HepG2 (cell line): ENCODE data around the gene TXNRD1. TPM values are rescaled to one million over a fixed set of nuclear protein-coding genes. Genes with fewer than 3 reads are reported as not detected.
A peak's percentile ranks its signal among the peaks of the same experiment; 100 is the strongest.

Experiments
- ATAC-seq: fragments of 200-7000 bp; cut with Tn5 transposase; 3 replicates; pipeline ENCODE4 v1.9.1; 2020; ENCODE audit warnings: mild to moderate bottlenecking, moderate library complexity
- BruUV-seq: library from RNA; stranded (reverse); fragments of 400-500 nt; replicated peaks from 2 replicates; lab custom pipeline; 2021; lab: Mats Ljungman, UMichigan
- CTCF ChIA-PET: fragments of 300-600 bp; formaldehyde crosslinking; extraction: SDS; loops from one replicate; lab custom pipeline; 2021; ENCODE audit warnings: low total read pairs, inconsistent platforms, low intra/inter-chr PET ratio; lab: Yijun Ruan, JAX
- POLR2A ChIA-PET: fragments of 350-600 bp; sonication (Branson Sonifier 250); formaldehyde crosslinking; loops from one replicate; lab custom pipeline; 2020; ENCODE audit warnings: antibody characterized with exemption, inconsistent platforms; lab: Yijun Ruan, JAX
- DNase-seq: peaks from one replicate; pipeline ENCODE4 v3.0.0-alpha.2; 2015; ENCODE audit warnings: low spot score
- FAIRE-seq: peaks from 3 replicates; lab custom pipeline; 2011; peaks lifted over from hg19 to GRCh38; lab: Jason Lieb, UNC
- H2AFZ ChIP-seq: one replicate; pipeline ENCODE4 v1.6.1; 2011; ENCODE audit warnings: low read length, inconsistent platforms
- H3K27ac ChIP-seq: fragments of 300-600 bp; 3 replicates; pipeline ENCODE4 v1.8.0; 2011; ENCODE audit warnings: mixed run types, mild to moderate bottlenecking, mixed read lengths, low read length, inconsistent platforms; ENCODE audit not compliant: insufficient read depth; ENCODE audit errors: extremely low read length
- H3K27me3 ChIP-seq, 2 experiments: fragments of 200-600 bp in 1 of 2; 2 replicates in 1 of 2; 3 replicates in 1 of 2; pipeline versions ENCODE4 v1.6.0 to v1.8.0; 2011; ENCODE audit warnings: low read length in 2 of 2, mild to moderate bottlenecking in 2 of 2, moderate library complexity in 2 of 2, inconsistent platforms in 1 of 2; ENCODE audit not compliant: insufficient read depth in 2 of 2, control insufficient read depth in 1 of 2
- H3K36me3 ChIP-seq, 2 experiments: fragments of 200-600 bp in 1 of 2; replicated peaks in 1 of 2; 2 replicates in 1 of 2; 3 replicates in 1 of 2; pipeline versions ENCODE4 v1.5.1 to v1.8.0; 2011; ENCODE audit warnings: low read length in 2 of 2, inconsistent platforms in 1 of 2; ENCODE audit not compliant: insufficient read depth in 2 of 2, control insufficient read depth in 1 of 2
- H3K4me1 ChIP-seq: 2 replicates; pipeline ENCODE4 v1.5.1; 2012; ENCODE audit warnings: low read length, inconsistent platforms; ENCODE audit not compliant: insufficient read depth
- H3K4me2 ChIP-seq: 2 replicates; pipeline ENCODE4 v1.6.0; 2011; ENCODE audit warnings: low read depth, low read length, inconsistent platforms
- H3K4me3 ChIP-seq, 3 experiments: fragments of 200-600 bp in 1 of 3; sonication (generic), shearing (Covaris generic) in 1 of 3; replicated peaks in 1 of 3; 2 replicates each; pipeline ENCODE4 v1.5.1; 2011 to 2016; ENCODE audit warnings: low read length in 3 of 3, inconsistent platforms in 2 of 3, low read depth in 2 of 3, mild to moderate bottlenecking in 2 of 3, control low read depth in 1 of 3, mixed read lengths in 1 of 3; ENCODE audit not compliant: insufficient read depth in 1 of 3
- H3K79me2 ChIP-seq: one replicate; pipeline ENCODE4 v1.6.1; 2011; ENCODE audit warnings: low read length, inconsistent platforms; ENCODE audit not compliant: insufficient read depth
- H3K9ac ChIP-seq: 2 replicates; pipeline ENCODE4 v1.6.0; 2011; ENCODE audit warnings: mild to moderate bottlenecking, low read depth, low read length, inconsistent platforms; ENCODE audit not compliant: insufficient read depth
- H3K9me3 ChIP-seq: 2 replicates; pipeline ENCODE4 v1.5.1; 2012; ENCODE audit warnings: mild to moderate bottlenecking, low read length
- H4K20me1 ChIP-seq: 2 replicates; pipeline ENCODE4 v1.6.0; 2011; ENCODE audit warnings: inconsistent platforms, mild to moderate bottlenecking, low read length, moderate library complexity; ENCODE audit not compliant: insufficient read depth
- ARID4A ChIP-seq: sonication (generic); formaldehyde crosslinking; IDR thresholded peaks from 2 replicates; pipeline ENCODE4 v1.5.0; 2020; ENCODE audit warnings: mild to moderate bottlenecking, missing genetic modification reagents, borderline replicate concordance
- ASH2L ChIP-seq: fragments of 300-600, 200-600 bp; sonication (generic); IDR thresholded peaks from 2 replicates; pipeline ENCODE4 v1.7.0; 2017; ENCODE audit warnings: low read depth, mild to moderate bottlenecking, moderate library complexity, mixed read lengths, low read length; ENCODE audit not compliant: insufficient read length
- DBP ChIP-seq: sonication (generic); formaldehyde crosslinking; IDR thresholded peaks from 2 replicates; pipeline ENCODE4 v1.4.0; 2020; ENCODE audit warnings: missing genetic modification reagents; ENCODE audit errors: not compliant biosample characterization
- DMAP1 ChIP-seq: IDR thresholded peaks from 2 replicates; pipeline ENCODE4 v1.6.1; 2016
- FOXP1 ChIP-seq, 2 experiments: fragments of 450-650 bp in 1 of 2; IDR thresholded peaks; 2 replicates each; pipeline ENCODE4 v1.6.1; 2017 to 2018; ENCODE audit warnings: antibody characterized with exemption in 1 of 2
- GLMP ChIP-seq: sonication (generic); formaldehyde crosslinking; IDR thresholded peaks from 2 replicates; pipeline ENCODE4 v1.9.0; 2021; ENCODE audit warnings: missing genetic modification reagents, mild to moderate bottlenecking, borderline replicate concordance
- GTF3A ChIP-seq: sonication (generic); formaldehyde crosslinking; conservative IDR thresholded peaks from 2 replicates; pipeline ENCODE4 v1.4.0; 2020; ENCODE audit warnings: mild to moderate bottlenecking, missing genetic modification reagents
- JUND ChIP-seq: sonication (generic); formaldehyde crosslinking; IDR thresholded peaks from 2 replicates; pipeline ENCODE4 v1.8.0; 2022; ENCODE audit warnings: mild to moderate bottlenecking, missing genetic modification reagents
- KDM5A ChIP-seq: fragments of 200-600 bp; sonication (generic); IDR thresholded peaks from 2 replicates; pipeline ENCODE4 v1.7.0; 2018; ENCODE audit warnings: antibody characterized with exemption, mild to moderate bottlenecking, low read length, borderline replicate concordance
- KMT2B ChIP-seq: IDR thresholded peaks from 2 replicates; pipeline ENCODE4 v1.6.1; 2016; ENCODE audit warnings: missing genetic modification reagents, missing compliant biosample characterization
- LCORL ChIP-seq, 2 experiments: fragments of 450-650 bp in 1 of 2; sonication (generic) in 1 of 2; formaldehyde crosslinking in 1 of 2; IDR thresholded peaks; 2 replicates each; pipeline versions ENCODE4 v1.5.0 to v1.6.1; 2017 to 2020; ENCODE audit warnings: antibody characterized with exemption in 1 of 2, missing genetic modification reagents in 1 of 2
- NCOA1 ChIP-seq: sonication (generic); formaldehyde crosslinking; IDR thresholded peaks from 2 replicates; pipeline ENCODE4 v1.9.0; 2021; ENCODE audit warnings: missing genetic modification reagents
- NFYC ChIP-seq: IDR thresholded peaks from 2 replicates; pipeline ENCODE4 v1.6.1; 2016; ENCODE audit warnings: missing genetic modification reagents, missing compliant biosample characterization
- NKX3-1 ChIP-seq: sonication (generic); formaldehyde crosslinking; IDR thresholded peaks from 2 replicates; pipeline ENCODE4 v1.5.0; 2020; ENCODE audit warnings: missing genetic modification reagents
- TCF7 ChIP-seq: sonication (generic); IDR thresholded peaks from 2 replicates; pipeline ENCODE4 v1.6.1; 2016; ENCODE audit warnings: antibody characterized with exemption, low read depth
- U2AF2 ChIP-seq: fragments of 200-400 bp; formaldehyde crosslinking; IDR thresholded peaks from 2 replicates; pipeline ENCODE4 v1.6.1; 2017; ENCODE audit warnings: low read depth, mild to moderate bottlenecking, low read length
- ZFP1 ChIP-seq: IDR thresholded peaks from 2 replicates; pipeline ENCODE4 v1.6.1; 2016
- ZNF329 ChIP-seq: sonication (generic); formaldehyde crosslinking; IDR thresholded peaks from 2 replicates; pipeline ENCODE4 v1.9.0; 2021; ENCODE audit warnings: low read depth, mild to moderate bottlenecking, missing genetic modification reagents
- ZNF550 ChIP-seq: sonication (generic); formaldehyde crosslinking; IDR thresholded peaks from 2 replicates; pipeline ENCODE4 v1.4.0; 2020; ENCODE audit warnings: mild to moderate bottlenecking, missing genetic modification reagents, borderline replicate concordance
- ZZZ3 ChIP-seq: sonication (generic); formaldehyde crosslinking; IDR thresholded peaks from 2 replicates; pipeline ENCODE4 v1.4.0; 2020; ENCODE audit warnings: missing genetic modification reagents, mild to moderate bottlenecking, borderline replicate concordance
- WGBS: methylation state at CpG from one replicate; pipeline ENCODE4 v1.1.6; 2017; ENCODE audit warnings: low lambda C conversion rate; 5-methylcytosine and 5-hydroxymethylcytosine counted together
- in situ Hi-C: cut with HindIII; loops from 2 replicates; pipeline ENCODE4 v1.10.0; 2017; ENCODE audit warnings: low pct_unique_long_range_greater_than_20kb; ENCODE audit not compliant: extremely low pct_ligation_motif_present
- intact Hi-C: fragments of 100-400 bp; cut with micrococcal nuclease; formaldehyde crosslinking; loops from one replicate; pipeline ENCODE4 v1.10.0; 2022; ENCODE audit not compliant: unreplicated experiment
- polyA plus RNA-seq, 8 experiments: library from polyadenylated mRNA; depleted of rRNA in 3 of 8; stranded (reverse) in 7 of 8; unstranded in 1 of 8; fragments of >200 nt; fragmentation: Illumina TruSeq in 4 of 8; extraction: Trizol in 4 of 8; gene quantifications; 2 replicates each; pipeline versions ENCODE4 v1.2.1 to v1.2.3, GENCODE V29; 2011 to 2016; ENCODE audit warnings: low read depth in 4 of 8, missing spikeins in 1 of 8, mixed read lengths in 1 of 8; ENCODE audit not compliant: insufficient read depth in 1 of 8
- total RNA-seq, 5 experiments: library from RNA; depleted of rRNA; stranded (reverse); fragments of >200 nt; fragmentation: Illumina TruSeq; extraction: Trizol; gene quantifications; 2 replicates each; pipeline ENCODE4 v1.2.3, GENCODE V29; 2016; ENCODE audit warnings: low read depth in 1 of 5

Gene TXNRD1
- total and polyA plus RNA-seq, 2 of the 13 experiments (the other 11 are each of a cell fraction or from before 2014, with no cell fraction given), result 54.0 to 190 TPM

- intact Hi-C loops, result no loop called here
- Histone ChIP-seq H3K4me1 (no peaks in the 10 kb centered on the region), H3K27me3 (no peaks in the 10 kb centered on the region), H3K4me3 (no peak overlapping the region), H3K79me2 (no peaks in the 10 kb centered on the region), H3K27ac (no peak overlapping the region), H4K20me1 (no peaks in the 10 kb centered on the region), H3K36me3 (peaks cover 13 to 70% of the 10 kb centered on the region in 2 experiments), H3K9ac (no peak overlapping the region), H3K4me2 (no peak overlapping the region), H2AFZ (no peak overlapping the region), H3K9me3 (no peaks in the 10 kb centered on the region)
- 96% methylated on average over 5 of the region's 5 CpGs for WGBS
- BruUV-seq, result no TSS peak
- CTCF ChIA-PET, result no interaction called here
- DNase-seq (no peak), ATAC-seq (peak; percentile 17; the same call in 2 of the 3 replicates), FAIRE-seq (no peak)
- in situ Hi-C loops, result no loop called here
- TF ChIP-seq GTF3A (no peak), DBP (CRISPR knock-in tag) (no peak), NFYC (no peak), NKX3-1 (CRISPR knock-in tag) (no peak), JUND (CRISPR knock-in tag) (no peak), DMAP1 (CRISPR knock-in tag) (no peak), KDM5A (no peak), GLMP (CRISPR knock-in tag) (no peak), ASH2L (no peak), TCF7 (no peak), ZZZ3 (CRISPR knock-in tag) (no peak), ARID4A (CRISPR knock-in tag) (no peak), NCOA1 (no peak), LCORL (IDR thresholded peaks at IDR 0.05) (no peak), LCORL (CRISPR knock-in tag; IDR thresholded peaks at IDR 0.05) (no peak), ZNF550 (no peak), KMT2B (CRISPR knock-in tag) (no peak), FOXP1 (IDR thresholded peaks at IDR 0.05) (no peak), FOXP1 (CRISPR knock-in tag; IDR thresholded peaks at IDR 0.05) (no peak), U2AF2 (no peak), ZFP1 (CRISPR knock-in tag) (no peak), ZNF329 (no peak)
- POLR2A ChIA-PET, result no interaction called here
These were observed 114.3 kb downstream of the TXNRD1 start for GRCh38 chr12:104329707-104330532.
